ENCODE results near the gene RXYLT1. TPM values are rescaled to one million over a fixed set of nuclear protein-coding genes. Genes with fewer than 3 reads are reported as not detected.

The RXYLT1 gene
- total RNA-seq, 1 donor from 2014 or later = 27.6 TPM

DNA sequence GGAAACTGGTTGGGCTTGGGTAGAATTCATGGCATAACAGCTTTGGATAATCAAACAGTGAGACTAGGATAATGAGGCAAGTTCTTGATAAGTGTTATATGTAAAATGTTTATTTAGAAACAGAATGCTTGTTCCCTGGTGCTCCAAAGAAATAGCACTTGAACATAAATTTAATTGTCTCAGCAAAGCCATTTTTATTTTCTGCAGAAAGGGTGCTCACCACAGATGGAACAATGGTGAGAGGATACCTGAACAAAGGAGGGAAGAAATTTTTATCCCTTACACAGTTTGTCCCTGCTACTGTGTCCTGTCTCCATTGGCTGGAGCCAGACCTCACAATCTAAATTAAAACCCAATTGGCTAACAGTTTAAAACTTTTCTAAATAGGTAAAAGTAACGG, 9.3 kb upstream of the RXYLT1 start:
- Mint-ChIP-seq H3K4me1 (no peaks in the 10 kb centered on the region), H3K4me3 (no peak overlapping the region), H3K9me3 (peaks cover 12% of the 10 kb centered on the region), H3K36me3 (ENCODE audit: low read depth) (no peaks in the 10 kb centered on the region), H3K27me3 (peaks cover 23% of the 10 kb centered on the region), H3K27ac (no peak overlapping the region)
- no peak for DNase-seq
- intact Hi-C loops (cut with micrococcal nuclease) = no loop called here

DNA sequence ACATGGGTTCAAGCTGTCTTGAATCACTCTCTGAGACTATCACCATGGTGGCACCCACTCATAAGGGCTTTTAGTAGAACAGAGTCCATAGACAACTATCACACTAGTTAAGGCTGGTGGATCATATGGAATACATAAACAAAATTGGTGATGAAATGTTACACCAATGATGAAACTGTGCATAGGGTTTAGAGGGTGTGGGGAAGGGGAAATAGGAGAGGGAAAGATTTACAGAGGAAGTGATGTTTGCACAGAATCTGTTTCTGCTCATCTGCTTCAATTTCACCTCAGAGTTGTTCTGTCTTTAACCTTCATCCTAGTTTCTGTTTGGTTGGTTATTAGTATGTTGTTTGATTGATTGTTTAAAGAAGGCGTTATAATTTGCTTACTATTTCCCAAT, 2.4 kb upstream of the RXYLT1 start:
- intact Hi-C loops (cut with micrococcal nuclease) = loop anchor here (5.0 kb wide), 1 partner anchor 65 kb away; the partner anchor contains the start of gene SRGAP1
- H3K27ac Mint-ChIP-seq = no peak overlapping the region

DNA sequence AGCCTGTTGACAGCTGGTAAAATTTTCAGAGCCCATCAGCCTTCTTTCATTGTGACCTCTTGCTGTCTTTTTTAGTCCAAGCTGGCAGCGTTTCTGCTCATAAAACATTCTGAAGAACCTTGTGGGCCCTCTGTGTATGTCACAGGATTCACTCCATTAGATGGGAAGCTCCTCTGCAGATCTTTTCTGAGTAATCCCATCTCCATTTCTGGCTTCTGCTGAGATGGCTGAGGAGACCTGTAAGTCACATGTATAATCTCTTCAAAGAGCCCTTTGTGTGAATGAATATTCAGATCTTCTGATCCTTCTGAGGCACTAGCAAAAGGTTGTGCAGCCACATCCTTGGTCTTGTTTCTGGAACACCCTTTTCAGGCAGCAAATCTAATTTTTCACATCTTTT, 2.8 kb downstream of the RXYLT1 start:
- Mint-ChIP-seq H3K9me3 (peaks cover 3% of the 10 kb centered on the region), H3K4me3 (no peak overlapping the region), H3K36me3 (ENCODE audit: low read depth) (peaks cover 48% of the 10 kb centered on the region), H3K27ac (no peak overlapping the region), H3K27me3 (no peaks in the 10 kb centered on the region), H3K4me1 (peaks cover 21% of the 10 kb centered on the region)
- DNase-seq = peak; percentile 51
- intact Hi-C loops (cut with micrococcal nuclease) = loop anchor here (5.0 kb wide), 1 partner anchor 440 kb away; the partner anchor contains the start of gene KICS2

More for the DNA sequence above, 2.4 kb upstream of the RXYLT1 start:
- peak; percentile 33 for DNase-seq
- H3K4me3 Mint-ChIP-seq = no peak overlapping the region
- peaks cover 11% of the 10 kb centered on the region for H3K36me3 Mint-ChIP-seq (ENCODE audit: low read depth)
- H3K27me3 Mint-ChIP-seq = peaks cover 10% of the 10 kb centered on the region
- H3K9me3 Mint-ChIP-seq = no peaks in the 10 kb centered on the region
- peaks cover 12% of the 10 kb centered on the region for H3K4me1 Mint-ChIP-seq

DNA sequence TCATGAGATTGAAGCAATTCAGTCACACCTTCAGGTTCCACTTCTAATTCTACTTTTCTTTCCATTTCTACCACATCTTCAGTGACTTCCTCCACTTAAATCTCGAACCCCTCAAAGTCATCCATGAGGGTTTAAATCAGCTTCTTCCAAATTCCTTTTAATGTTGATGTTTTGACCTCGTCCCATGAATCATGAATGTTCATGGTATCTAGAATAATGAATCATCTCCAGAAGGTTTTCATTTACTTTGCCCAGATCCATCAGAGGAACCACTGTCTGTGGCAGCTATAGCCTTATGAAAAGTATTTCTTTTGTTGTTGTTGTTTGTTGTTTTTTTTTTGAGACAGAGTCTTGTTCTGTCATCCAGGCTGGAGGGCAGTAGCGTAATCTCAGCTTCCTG, 7.6 kb downstream of the RXYLT1 start:
- Mint-ChIP-seq H3K4me3 (no peak overlapping the region), H3K27me3 (no peaks in the 10 kb centered on the region), H3K9me3 (peaks cover 3% of the 10 kb centered on the region), H3K36me3 (ENCODE audit: low read depth) (peaks cover 64% of the 10 kb centered on the region), H3K27ac (no peak overlapping the region), H3K4me1 (peaks cover 11% of the 10 kb centered on the region)
- intact Hi-C loops (cut with micrococcal nuclease) = no loop called here
- no peak for DNase-seq

DNA sequence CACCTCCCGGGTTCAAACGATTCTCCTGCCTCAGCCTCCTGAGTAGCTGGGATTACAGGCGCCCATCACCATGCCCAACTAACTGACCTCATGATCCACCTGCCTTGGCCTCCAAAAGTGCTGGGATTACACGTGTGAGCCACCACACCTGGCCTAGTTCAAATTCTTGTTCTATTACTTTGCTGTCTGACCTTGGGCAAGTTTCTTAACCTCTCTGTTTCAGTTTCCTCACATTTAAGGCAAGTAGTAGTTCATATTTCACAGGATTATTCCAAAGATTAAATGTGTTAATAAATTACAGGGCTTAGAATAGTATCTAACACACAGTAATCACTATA, 10.9 kb downstream of the RXYLT1 start:
- peaks cover 3% of the 10 kb centered on the region for H3K4me1 Mint-ChIP-seq
- no peak overlapping the region for H3K27ac Mint-ChIP-seq
- DNase-seq = peak; percentile 15
- peaks cover 3% of the 10 kb centered on the region for H3K9me3 Mint-ChIP-seq
- intact Hi-C loops (cut with micrococcal nuclease) = no loop called here
- H3K4me3 Mint-ChIP-seq = no peak overlapping the region
- H3K27me3 Mint-ChIP-seq = no peaks in the 10 kb centered on the region
- H3K36me3 Mint-ChIP-seq (ENCODE audit: low read depth) = peaks cover 42% of the 10 kb centered on the region

DNA sequence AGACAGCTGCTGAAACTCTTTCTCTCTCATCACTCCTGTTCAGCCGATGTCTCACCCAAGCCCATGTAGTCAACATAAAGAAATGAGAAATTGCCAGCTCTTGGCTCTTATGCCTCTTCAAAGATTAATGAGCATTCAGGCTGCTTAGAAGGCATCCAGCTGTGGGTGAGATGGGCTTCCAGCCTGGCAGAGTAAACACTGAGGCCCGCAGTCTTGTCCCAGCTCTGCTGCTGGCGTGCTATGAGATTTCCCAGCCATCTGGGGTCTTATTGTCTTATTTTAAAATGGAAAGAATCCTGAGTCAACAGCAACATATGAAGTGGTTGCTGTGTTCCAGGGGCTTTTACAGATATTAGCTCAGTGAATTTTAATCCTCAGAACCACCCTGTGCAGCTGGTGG, 12.6 kb downstream of the RXYLT1 start:
- peak; percentile 26 for DNase-seq
- intact Hi-C loops (cut with micrococcal nuclease) = no loop called here
- Mint-ChIP-seq H3K4me3 (no peak overlapping the region), H3K9me3 (peaks cover under 1% of the 10 kb centered on the region), H3K27ac (no peak overlapping the region), H3K36me3 (ENCODE audit: low read depth) (peaks cover 32% of the 10 kb centered on the region), H3K4me1 (peaks cover 1% of the 10 kb centered on the region), H3K27me3 (no peaks in the 10 kb centered on the region)

DNA sequence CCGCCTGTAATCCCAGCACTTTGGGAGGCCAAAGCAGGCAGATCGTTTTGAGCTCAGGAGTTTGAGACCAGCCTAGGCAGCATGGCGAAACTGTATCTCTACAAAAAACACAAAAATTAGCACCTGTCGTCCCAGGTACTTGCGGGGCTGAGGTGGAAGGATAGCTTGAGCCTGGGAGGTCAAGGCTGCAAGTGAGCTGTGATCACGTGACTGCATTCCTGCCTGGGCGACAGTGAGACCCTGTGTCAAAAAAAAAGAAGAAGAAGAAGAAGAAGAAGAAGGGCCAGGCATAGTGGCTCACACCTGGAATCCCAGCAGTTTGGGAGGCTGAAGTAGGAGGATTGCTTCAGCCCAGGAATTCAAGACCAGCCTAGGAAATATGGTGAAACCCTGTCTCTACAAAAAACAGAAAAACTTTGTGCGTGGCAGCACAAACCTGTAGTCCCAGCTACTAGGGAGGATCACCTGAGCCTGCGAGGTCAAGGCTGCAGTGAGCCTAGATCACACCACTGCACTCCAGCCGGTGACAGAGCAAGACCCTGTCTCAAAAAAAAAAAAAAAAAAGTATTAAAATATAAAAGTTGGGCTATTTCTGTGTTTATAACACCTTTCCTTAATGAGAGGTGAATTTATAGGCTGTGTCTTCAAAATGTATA, 15.5 kb downstream of the RXYLT1 start:
- Mint-ChIP-seq H3K4me1 (no peaks in the 10 kb centered on the region), H3K9me3 (no peaks in the 10 kb centered on the region), H3K4me3 (no peak overlapping the region), H3K36me3 (ENCODE audit: low read depth) (peaks cover 16% of the 10 kb centered on the region), H3K27ac (no peak overlapping the region), H3K27me3 (no peaks in the 10 kb centered on the region)
- peak; percentile 31 for DNase-seq
- intact Hi-C loops (cut with micrococcal nuclease) = no loop called here

DNA sequence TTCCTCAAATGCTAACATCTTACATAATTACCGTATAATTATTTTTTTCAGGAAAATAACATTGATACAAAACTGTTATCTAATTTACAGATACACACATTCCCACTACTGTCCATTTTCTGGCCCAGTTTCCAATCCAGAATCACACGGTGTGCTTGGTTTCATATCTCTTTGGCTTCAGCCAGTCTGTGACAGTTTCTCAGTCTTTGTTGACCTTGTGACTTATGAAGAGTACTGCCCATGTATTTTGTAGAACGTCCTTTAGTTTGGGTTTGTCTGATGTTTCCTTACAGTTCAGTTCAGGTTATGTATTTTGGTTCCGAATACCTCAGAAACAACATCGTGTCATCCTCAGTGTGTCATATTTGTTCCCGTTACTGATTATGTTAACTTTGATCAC, 16.2 kb downstream of the RXYLT1 start:
- Mint-ChIP-seq H3K9me3 (no peaks in the 10 kb centered on the region), H3K27me3 (no peaks in the 10 kb centered on the region), H3K36me3 (ENCODE audit: low read depth) (peaks cover 8% of the 10 kb centered on the region), H3K27ac (peak overlapping the region; percentile 18), H3K4me3 (no peak overlapping the region), H3K4me1 (no peaks in the 10 kb centered on the region)
- peak; percentile 38 for DNase-seq
- intact Hi-C loops (cut with micrococcal nuclease) = no loop called here

DNA sequence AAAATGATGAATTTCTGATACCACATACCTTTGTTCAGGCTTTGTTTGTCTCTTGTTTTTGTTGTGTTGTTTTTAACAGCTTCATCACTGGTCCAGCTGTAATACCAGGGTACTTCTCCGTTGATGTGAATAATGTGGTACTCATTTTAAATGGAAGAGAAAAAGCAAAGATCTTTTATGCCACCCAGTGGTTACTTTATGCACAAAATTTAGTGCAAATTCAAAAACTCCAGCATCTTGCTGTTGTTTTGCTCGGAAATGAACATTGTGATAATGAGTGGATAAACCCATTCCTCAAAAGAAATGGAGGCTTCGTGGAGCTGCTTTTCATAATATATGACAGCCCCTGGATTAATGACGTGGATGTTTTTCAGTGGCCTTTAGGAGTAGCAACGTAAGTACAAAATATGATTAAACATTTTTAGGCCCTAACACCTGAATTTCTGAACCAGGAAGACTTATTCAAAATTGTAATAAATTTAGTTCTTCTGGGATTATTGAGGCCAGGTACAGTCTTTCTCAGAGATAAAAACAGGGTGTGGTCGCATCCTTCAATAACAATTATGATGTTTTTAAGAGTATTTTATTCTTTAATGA, 22.4 kb downstream of the RXYLT1 start:
- Mint-ChIP-seq H3K36me3 (ENCODE audit: low read depth) (peaks cover 3% of the 10 kb centered on the region), H3K4me3 (no peak overlapping the region), H3K4me1 (peaks cover 1% of the 10 kb centered on the region), H3K27ac (no peak overlapping the region), H3K27me3 (no peaks in the 10 kb centered on the region), H3K9me3 (no peaks in the 10 kb centered on the region)
- intact Hi-C loops (cut with micrococcal nuclease) = loop anchor here (5.0 kb wide), 2 partner anchors 130 to 380 kb away; no protein-coding TSS in a partner anchor
- DNase-seq = peak; percentile 55

DNA sequence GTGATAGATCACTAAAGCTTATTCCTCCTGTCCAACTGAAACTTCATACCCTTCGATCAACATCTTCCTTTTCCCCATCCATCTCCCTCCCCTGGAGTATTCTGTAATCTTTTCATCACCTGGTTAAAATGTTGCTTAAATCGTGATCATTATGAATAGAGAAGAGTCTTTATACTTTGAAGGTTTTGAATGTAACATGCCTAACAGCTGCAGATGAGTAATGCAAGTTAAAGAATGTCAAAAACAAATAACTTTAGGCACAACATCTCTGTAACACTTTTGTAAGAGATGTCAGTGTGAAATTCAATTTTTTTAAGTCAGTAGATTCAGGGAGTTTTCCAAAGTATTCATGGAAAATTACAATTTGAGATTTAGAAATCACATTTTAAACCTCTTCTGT, 25.0 kb downstream of the RXYLT1 start:
- Mint-ChIP-seq H3K9me3 (no peaks in the 10 kb centered on the region), H3K4me3 (no peak overlapping the region), H3K27ac (no peak overlapping the region), H3K36me3 (ENCODE audit: low read depth) (peaks cover 10% of the 10 kb centered on the region), H3K4me1 (peaks cover 6% of the 10 kb centered on the region), H3K27me3 (no peaks in the 10 kb centered on the region)
- intact Hi-C loops (cut with micrococcal nuclease) = loop anchor here (2.0 to 5.0 kb wide), 3 partner anchors 132 to 702 kb away; no protein-coding TSS in a partner anchor
- no peak for DNase-seq

DNA sequence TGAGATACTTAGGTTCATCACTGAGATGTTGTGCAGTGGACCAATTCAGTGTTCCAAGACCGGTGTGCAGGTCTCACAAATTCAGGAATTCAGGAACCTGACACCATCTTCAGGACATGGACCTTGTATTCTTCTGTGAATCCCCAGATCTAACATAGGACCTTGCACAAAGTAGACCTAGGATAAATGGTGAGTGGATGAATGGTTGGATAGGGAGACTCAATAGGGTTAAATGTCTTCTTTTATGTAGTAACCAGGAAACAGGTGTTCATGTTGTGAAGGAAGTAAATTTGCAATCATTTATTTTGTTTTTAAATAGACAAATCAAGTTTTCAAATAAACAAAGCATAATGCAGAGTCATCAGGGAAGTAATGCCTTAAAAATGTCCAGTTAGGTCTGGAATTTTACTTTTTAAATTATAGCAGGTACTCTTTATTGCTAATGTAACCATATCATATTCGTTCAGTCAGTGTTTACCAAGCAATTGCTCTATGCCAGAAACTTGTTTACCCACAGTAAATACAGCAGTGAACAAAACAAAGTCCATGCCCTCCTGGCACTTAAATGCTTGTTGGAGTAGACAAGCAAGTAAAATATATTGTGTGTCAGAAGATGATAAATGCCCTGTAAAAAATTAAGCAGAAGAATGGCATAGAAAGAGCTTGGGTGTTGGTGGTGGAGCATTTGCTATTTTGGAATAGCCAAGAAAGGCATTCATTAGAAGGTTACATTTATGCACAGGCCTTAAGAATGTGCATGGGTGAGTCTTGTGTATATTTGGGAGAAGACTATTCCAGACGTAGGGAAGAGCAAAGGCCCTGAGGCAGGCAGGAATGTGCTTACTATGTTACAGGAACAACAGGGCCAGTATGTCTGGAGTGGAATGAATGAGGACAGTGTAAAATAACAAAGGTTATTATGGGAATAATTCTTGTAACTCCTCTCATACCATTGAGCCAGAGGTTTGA, 26.3 kb downstream of the RXYLT1 start:
- intact Hi-C loops (cut with micrococcal nuclease) = loop anchor here (2.0 kb wide), 1 partner anchor 703 kb away; no protein-coding TSS in a partner anchor
- peak; percentile 27 for DNase-seq
- H3K27ac Mint-ChIP-seq = no peak overlapping the region
- peaks cover 7% of the 10 kb centered on the region for H3K4me1 Mint-ChIP-seq
- H3K27me3 Mint-ChIP-seq = no peaks in the 10 kb centered on the region
- peaks cover 11% of the 10 kb centered on the region for H3K36me3 Mint-ChIP-seq (ENCODE audit: low read depth)
- H3K9me3 Mint-ChIP-seq = no peaks in the 10 kb centered on the region
- no peak overlapping the region for H3K4me3 Mint-ChIP-seq

DNA sequence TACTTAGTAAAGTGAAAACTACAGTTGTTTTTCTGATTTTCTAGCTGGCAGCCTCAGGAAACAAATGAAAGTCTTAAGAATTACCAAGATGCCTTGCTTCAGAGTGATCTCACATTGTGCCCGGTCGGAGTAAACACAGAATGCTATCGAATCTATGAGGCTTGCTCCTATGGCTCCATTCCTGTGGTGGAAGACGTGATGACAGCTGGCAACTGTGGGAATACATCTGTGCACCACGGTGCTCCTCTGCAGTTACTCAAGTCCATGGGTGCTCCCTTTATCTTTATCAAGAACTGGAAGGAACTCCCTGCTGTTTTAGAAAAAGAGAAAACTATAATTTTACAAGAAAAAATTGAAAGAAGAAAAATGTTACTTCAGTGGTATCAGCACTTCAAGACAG, 28.9 kb downstream of the RXYLT1 start:
- peak; percentile 40 for DNase-seq
- Mint-ChIP-seq H3K4me1 (peaks cover 13% of the 10 kb centered on the region), H3K9me3 (no peaks in the 10 kb centered on the region), H3K27ac (no peak overlapping the region), H3K36me3 (ENCODE audit: low read depth) (peaks cover 11% of the 10 kb centered on the region), H3K4me3 (no peak overlapping the region), H3K27me3 (no peaks in the 10 kb centered on the region)
- intact Hi-C loops (cut with micrococcal nuclease) = no loop called here

DNA sequence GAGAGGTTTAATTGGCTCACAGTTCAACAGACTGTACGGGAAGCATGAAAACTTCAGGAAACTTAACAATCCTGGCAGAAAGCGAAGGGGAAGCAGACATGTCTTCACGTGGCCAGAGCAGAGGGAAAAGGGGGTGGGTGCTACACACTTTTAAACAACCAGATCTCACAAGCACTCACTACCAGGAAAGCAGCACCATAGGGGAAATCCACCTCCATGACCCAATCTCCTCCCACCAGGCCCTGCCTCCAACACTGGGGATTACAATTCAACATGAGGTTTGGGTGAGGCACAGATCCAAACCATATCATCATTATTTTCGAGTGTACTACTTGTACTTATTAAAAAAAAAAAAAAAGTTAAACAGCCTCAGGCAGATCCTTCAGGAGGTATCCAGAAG, 29.9 kb downstream of the RXYLT1 start:
- peaks cover 17% of the 10 kb centered on the region for H3K4me1 Mint-ChIP-seq
- H3K4me3 Mint-ChIP-seq = no peak overlapping the region
- intact Hi-C loops (cut with micrococcal nuclease) = no loop called here
- peaks cover 11% of the 10 kb centered on the region for H3K36me3 Mint-ChIP-seq (ENCODE audit: low read depth)
- no peak overlapping the region for H3K27ac Mint-ChIP-seq
- H3K9me3 Mint-ChIP-seq = no peaks in the 10 kb centered on the region
- no peaks in the 10 kb centered on the region for H3K27me3 Mint-ChIP-seq
- peak; percentile 53 for DNase-seq

DNA sequence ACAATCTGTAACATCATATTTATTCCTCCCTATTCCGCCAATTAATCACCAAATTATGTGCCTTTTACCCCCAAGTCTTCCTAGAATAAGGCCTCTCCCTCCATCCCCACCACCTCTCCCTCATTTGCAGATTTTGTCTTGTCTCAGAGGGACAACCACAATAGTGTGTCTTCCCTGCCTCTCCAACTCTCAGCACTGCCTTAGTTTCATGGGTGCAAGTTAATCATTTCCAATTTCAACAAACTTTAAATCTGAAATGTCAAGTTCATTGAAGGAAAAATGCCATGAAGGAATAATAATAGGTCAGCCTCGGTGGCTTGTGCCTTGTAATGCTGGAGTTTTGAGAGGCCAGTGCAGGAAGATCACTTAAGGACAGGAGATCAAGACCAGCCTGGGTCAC, 31.6 kb downstream of the RXYLT1 start:
- peaks cover 3% of the 10 kb centered on the region for H3K9me3 Mint-ChIP-seq
- H3K27ac Mint-ChIP-seq = no peak overlapping the region
- peaks cover 7% of the 10 kb centered on the region for H3K36me3 Mint-ChIP-seq (ENCODE audit: low read depth)
- intact Hi-C loops (cut with micrococcal nuclease) = no loop called here
- H3K4me1 Mint-ChIP-seq = peaks cover 31% of the 10 kb centered on the region
- DNase-seq = no peak
- no peaks in the 10 kb centered on the region for H3K27me3 Mint-ChIP-seq
- H3K4me3 Mint-ChIP-seq = no peak overlapping the region
